Measurements from ENCODE around the gene MBNL3. TPM values are rescaled to one million over a fixed set of nuclear protein-coding genes. Genes with fewer than 3 reads are reported as not detected.
"Not testable (repeated sequence)": the region's sequence is repeated elsewhere in the genome, so short reads cannot be mapped to it uniquely, and the experiment has no call there.

The MBNL3 gene
- total RNA-seq, 1 donor from 2014 or later: 3.4 TPM

DNA sequence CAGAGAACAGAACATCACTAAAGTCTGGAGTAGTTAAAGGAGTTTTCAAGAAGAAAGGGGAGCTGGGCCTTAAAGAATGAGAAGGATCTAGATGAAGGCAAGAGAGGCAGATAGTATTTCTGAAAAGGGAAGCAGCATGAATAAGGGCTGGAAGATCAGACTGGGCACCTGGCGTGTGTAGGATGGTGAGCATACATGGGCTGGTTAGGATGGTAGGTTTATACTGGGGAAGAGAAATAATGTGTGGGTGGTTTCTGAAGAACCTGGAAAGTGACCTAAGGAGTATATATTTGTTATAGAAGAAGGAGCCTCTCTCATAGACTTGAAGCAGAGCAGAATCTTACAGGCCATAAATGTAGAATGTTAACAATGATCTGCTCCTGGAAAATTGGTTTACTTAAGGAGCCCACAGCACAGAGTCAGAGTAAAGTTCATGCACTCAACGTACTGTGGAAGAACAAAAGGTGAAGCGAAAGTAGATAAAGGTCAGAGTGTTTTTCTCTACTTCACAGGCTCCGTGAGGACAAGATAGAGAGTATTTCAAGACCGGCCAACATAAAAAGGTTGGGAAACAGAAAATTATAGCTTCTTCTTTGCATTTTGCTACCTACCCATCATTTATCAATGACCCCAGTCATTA lies 35.8 kb downstream of the MBNL3 start:
- H2AFZ ChIP-seq (replicated peaks): no peak overlapping the region
- no peaks in the 10 kb centered on the region for H3K36me3 ChIP-seq
- no peak overlapping the region for H3K27ac Mint-ChIP-seq
- H3F3A ChIP-seq (ENCODE audit: low read depth): no peaks in the 10 kb centered on the region
- TF ChIP-seq EZH2phosphoT487 (IDR thresholded peaks at IDR 0.05): no peak
- no peak for TF ChIP-seq EZH2 (IDR thresholded peaks at IDR 0.05)
- TF ChIP-seq, protein P1, sequence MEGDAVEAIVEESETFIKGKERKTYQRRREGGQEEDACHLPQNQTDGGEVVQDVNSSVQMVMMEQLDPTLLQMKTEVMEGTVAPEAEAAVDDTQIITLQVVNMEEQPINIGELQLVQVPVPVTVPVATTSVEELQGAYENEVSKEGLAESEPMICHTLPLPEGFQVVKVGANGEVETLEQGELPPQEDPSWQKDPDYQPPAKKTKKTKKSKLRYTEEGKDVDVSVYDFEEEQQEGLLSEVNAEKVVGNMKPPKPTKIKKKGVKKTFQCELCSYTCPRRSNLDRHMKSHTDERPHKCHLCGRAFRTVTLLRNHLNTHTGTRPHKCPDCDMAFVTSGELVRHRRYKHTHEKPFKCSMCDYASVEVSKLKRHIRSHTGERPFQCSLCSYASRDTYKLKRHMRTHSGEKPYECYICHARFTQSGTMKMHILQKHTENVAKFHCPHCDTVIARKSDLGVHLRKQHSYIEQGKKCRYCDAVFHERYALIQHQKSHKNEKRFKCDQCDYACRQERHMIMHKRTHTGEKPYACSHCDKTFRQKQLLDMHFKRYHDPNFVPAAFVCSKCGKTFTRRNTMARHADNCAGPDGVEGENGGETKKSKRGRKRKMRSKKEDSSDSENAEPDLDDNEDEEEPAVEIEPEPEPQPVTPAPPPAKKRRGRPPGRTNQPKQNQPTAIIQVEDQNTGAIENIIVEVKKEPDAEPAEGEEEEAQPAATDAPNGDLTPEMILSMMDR (IDR thresholded peaks at IDR 0.05): no peak
- H3K4me1 Mint-ChIP-seq: no peaks in the 10 kb centered on the region
- no peaks in the 10 kb centered on the region for H3K4me1 ChIP-seq
- no peak overlapping the region for H3K4me3 ChIP-seq
- DNase-seq (ENCODE audit: low spot score): no peak
- H3K79me2 ChIP-seq (ENCODE audit: low read depth): no peaks in the 10 kb centered on the region
- H4K20me1 ChIP-seq (ENCODE audit: low read depth): no peaks in the 10 kb centered on the region
- H3K27me3 ChIP-seq: no peaks in the 10 kb centered on the region
- peaks cover 5% of the 10 kb centered on the region for H3K9me3 ChIP-seq (ENCODE audit: low read depth)
- H3K4me2 ChIP-seq: no peak overlapping the region
- H3K27me3 Mint-ChIP-seq (ENCODE audit: insufficient read depth, low read depth): no peaks in the 10 kb centered on the region
- no peak overlapping the region for H3K4me3 Mint-ChIP-seq
- peaks cover 32% of the 10 kb centered on the region for H3K9me3 Mint-ChIP-seq
- H3K9ac ChIP-seq: no peak overlapping the region
- H3K36me3 Mint-ChIP-seq: peaks cover 32% of the 10 kb centered on the region
- H3K27ac ChIP-seq: no peak overlapping the region

DNA sequence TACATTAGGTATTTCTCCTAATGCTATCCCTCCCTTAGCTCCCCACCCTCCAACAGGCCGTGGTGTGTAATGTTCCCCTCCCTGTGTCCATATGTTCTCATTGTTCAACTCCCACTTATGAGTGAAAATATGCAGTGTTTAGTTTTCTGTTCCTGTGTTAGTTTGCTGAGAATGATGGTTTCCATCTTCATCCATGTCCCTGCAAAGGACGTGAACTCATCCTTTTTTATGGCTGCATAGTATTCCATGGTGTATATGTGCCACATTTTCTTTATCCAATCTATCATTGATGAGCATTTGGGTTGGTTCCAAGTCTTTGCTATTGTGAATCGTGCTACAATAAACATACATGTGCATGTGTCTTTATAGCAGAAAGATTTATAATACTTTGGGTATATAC lies 42.9 kb downstream of the MBNL3 start:
- H3F3A ChIP-seq (ENCODE audit: low read depth); H3K4me1 Mint-ChIP-seq; H3K27me3 ChIP-seq; H3K4me1 ChIP-seq; DNase-seq (ENCODE audit: low spot score); H3K4me3 ChIP-seq; H3K79me2 ChIP-seq (ENCODE audit: low read depth); H3K27ac Mint-ChIP-seq; H3K9me3 ChIP-seq (ENCODE audit: low read depth); H2AFZ ChIP-seq (replicated peaks); H3K27me3 Mint-ChIP-seq (ENCODE audit: insufficient read depth, low read depth); H3K4me2 ChIP-seq; H3K4me3 Mint-ChIP-seq; H4K20me1 ChIP-seq (ENCODE audit: low read depth); H3K27ac ChIP-seq; H3K36me3 ChIP-seq; H3K9ac ChIP-seq: not testable (repeated sequence)
- H3K36me3 Mint-ChIP-seq: peaks cover 18% of the 10 kb centered on the region
- peaks cover 42% of the 10 kb centered on the region for H3K9me3 Mint-ChIP-seq

DNA sequence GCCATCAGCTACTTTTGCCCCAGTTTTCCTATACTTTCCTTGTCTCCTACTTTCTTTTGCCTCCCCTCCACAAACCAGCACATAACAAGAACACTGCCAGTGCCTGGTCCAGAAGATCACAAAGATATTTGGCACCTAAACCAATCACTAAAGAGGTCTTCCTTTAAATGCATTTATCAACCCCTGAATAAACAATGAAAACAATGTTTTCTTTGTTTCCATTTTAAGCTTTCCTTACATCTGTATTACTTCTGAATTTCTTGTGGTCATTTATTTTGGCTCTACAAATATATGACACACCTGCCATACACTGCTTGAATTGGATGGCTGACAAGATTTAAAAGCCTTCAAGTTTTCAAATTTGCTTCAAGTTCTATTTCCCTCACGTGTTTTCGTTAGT lies 43.9 kb downstream of the MBNL3 start:
- Histone ChIP-seq H4K20me1 (ENCODE audit: low read depth) (no peaks in the 10 kb centered on the region), H3K79me2 (ENCODE audit: low read depth) (no peaks in the 10 kb centered on the region), H2AFZ (replicated peaks) (no peak overlapping the region), H3K9me3 (ENCODE audit: low read depth) (peaks cover 5% of the 10 kb centered on the region), H3K4me2 (no peak overlapping the region), H3K9ac (no peak overlapping the region), H3F3A (ENCODE audit: low read depth) (no peaks in the 10 kb centered on the region), H3K27ac (no peak overlapping the region), H3K36me3 (no peaks in the 10 kb centered on the region), H3K4me1 (no peaks in the 10 kb centered on the region), H3K27me3 (no peaks in the 10 kb centered on the region), H3K4me3 (no peak overlapping the region)
- peaks cover 34% of the 10 kb centered on the region for H3K9me3 Mint-ChIP-seq
- no peak overlapping the region for H3K4me3 Mint-ChIP-seq
- H3K27ac Mint-ChIP-seq: no peak overlapping the region
- DNase-seq (ENCODE audit: low spot score): no peak
- no peaks in the 10 kb centered on the region for H3K4me1 Mint-ChIP-seq
- peaks cover 9% of the 10 kb centered on the region for H3K36me3 Mint-ChIP-seq
- no peaks in the 10 kb centered on the region for H3K27me3 Mint-ChIP-seq (ENCODE audit: insufficient read depth, low read depth)
- TF ChIP-seq EZH2phosphoT487 (IDR thresholded peaks at IDR 0.05): no peak
- TF ChIP-seq, protein P1 (IDR thresholded peaks at IDR 0.05): no peak

DNA sequence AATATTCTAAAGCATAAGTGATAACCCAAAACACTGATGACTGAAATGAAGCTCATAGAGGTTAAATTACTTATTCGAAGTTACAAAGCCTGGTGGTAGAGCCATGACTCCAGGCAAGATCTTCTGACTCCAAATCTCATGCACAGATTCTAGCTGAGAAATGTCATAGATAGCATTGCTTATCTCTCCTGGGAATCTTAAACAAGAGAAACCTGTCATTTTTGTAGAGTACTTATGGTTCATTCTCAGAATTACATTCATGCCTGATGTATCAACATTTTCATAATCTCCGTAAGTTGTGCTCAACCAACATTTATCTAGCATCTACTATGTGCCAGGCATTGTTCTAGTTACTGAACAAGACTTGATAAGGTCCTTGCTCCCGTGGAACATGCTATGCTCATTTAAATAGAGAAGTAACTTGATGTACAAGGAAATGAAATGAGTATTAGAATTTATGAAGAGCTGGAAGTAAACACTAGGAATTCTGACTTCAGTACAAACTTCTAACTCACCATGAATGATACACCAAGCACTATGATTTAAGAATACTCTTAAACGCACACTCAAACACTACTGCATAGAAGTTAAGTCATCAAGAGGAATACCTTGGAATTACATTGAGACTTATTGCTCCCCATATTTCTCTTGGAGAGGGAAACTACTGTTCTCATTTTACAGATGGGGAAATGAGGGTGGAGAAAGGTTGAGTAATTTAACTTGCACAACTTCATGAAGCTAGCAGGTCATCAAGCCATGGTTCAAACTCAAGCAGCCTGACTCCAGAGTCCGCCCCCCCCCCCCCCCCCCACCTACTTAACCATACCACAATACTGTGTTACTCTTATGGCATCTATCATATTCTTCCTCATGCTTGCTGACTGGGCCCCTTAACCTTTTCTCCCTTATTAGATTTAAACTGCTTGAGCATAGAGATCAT lies 45.4 kb downstream of the MBNL3 start:
- H3K36me3 ChIP-seq: no peaks in the 10 kb centered on the region
- no peaks in the 10 kb centered on the region for H3K4me1 ChIP-seq
- no peaks in the 10 kb centered on the region for H3K79me2 ChIP-seq (ENCODE audit: low read depth)
- Mint-ChIP-seq H3K9me3 (peaks cover 26% of the 10 kb centered on the region), H3K4me1 (no peaks in the 10 kb centered on the region), H3K27ac (no peak overlapping the region), H3K36me3 (peaks cover 8% of the 10 kb centered on the region), H3K4me3 (no peak overlapping the region), H3K27me3 (ENCODE audit: insufficient read depth, low read depth) (no peaks in the 10 kb centered on the region)
- no peak overlapping the region for H3K9ac ChIP-seq
- no peak overlapping the region for H3K27ac ChIP-seq
- no peaks in the 10 kb centered on the region for H3F3A ChIP-seq (ENCODE audit: low read depth)
- no peak for DNase-seq (ENCODE audit: low spot score)
- H3K4me3 ChIP-seq: no peak overlapping the region
- TF ChIP-seq EZH2 (IDR thresholded peaks at IDR 0.05) (no peak), EZH2phosphoT487 (IDR thresholded peaks at IDR 0.05) (no peak)
- TF ChIP-seq, protein P1 (IDR thresholded peaks at IDR 0.05): no peak
- H3K9me3 ChIP-seq (ENCODE audit: low read depth): no peaks in the 10 kb centered on the region
- H3K4me2 ChIP-seq: no peak overlapping the region
- H4K20me1 ChIP-seq (ENCODE audit: low read depth): no peaks in the 10 kb centered on the region
- H2AFZ ChIP-seq (replicated peaks): no peak overlapping the region
- H3K27me3 ChIP-seq: no peaks in the 10 kb centered on the region
